SK-N-SH (cell line): Measurements from ENCODE around the gene HSPA6.
"Not testable (repeated sequence)": the region's sequence is repeated elsewhere in the genome, so short reads cannot be mapped to it uniquely, and the experiment has no call there.

Experiments used
- CTCF ChIP-seq: fragments of 200-600 bp; sonication (generic); IDR thresholded peaks from 2 replicates; pipeline ENCODE4 v1.6.1; 2017; ENCODE audit warnings: antibody characterized with exemption, mild to moderate bottlenecking, moderate library complexity
- ELF1 ChIP-seq: IDR thresholded peaks from 2 replicates; pipeline ENCODE4 v1.4.0; 2012
- TCF12 ChIP-seq: IDR thresholded peaks from 2 replicates; pipeline ENCODE4 v1.4.0; 2012

- not testable (repeated sequence) for TF ChIP-seq ELF1, CTCF, TCF12
Observed at GRCh38 chr1:161538925-161539479, 14.7 kb downstream of the HSPA6 start.
